T-helper 9 cell (primary cell): ENCODE measurements around the gene FAM168A.

Source experiments
- DNase-seq: peaks from one replicate; pipeline ENCODE4 v3.0.0-alpha.2; 2020
- total RNA-seq, 2 donors: gene quantifications; one replicate each; lab custom pipeline; 2026; lab: John Stamatoyannopoulos, UW

Gene FAM168A, protein sequence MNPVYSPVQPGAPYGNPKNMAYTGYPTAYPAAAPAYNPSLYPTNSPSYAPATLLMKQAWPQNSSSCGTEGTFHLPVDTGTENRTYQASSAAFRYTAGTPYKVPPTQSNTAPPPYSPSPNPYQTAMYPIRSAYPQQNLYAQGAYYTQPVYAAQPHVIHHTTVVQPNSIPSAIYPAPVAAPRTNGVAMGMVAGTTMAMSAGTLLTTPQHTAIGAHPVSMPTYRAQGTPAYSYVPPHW
- 41.5 to 71.3 reads per million in 2 donors for total RNA-seq

DNA sequence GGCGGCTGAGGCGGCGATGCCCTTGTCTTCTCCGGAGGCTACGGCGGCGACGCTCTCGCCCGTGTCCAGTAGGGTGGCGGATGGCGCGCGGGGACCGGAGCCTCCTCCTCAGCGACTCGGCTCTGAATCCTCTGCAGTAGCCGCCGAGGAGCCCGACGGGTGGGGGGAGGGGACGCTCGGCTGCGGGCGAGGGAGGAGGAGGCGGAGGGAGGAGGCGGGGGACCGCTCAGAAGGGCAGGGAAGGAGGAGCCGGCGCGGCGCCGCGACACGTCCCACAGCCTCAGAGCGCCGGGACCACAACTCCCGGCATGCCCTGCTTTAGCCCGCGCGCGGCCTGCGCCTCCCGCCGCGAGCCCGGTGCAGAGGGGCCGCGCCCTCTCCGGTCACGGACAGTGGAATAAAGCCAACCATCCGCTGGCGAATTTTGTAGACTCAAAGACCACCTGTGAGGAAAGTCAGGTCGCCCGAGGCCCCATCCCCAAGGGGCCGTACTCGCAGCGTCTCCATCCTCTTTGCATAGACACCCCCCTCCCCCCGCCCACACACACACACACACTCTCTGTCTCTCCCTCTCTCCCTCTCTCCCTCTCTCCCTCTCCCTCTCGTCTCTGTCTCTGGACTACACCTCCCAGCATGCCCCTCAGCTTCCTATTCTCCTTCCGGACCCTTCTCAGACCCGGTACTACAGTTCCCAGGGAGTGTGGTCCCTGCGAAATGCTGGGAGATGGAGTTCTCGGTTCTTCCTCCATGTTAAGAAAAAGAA is at the start of gene FAM168A:
Gene FAM168A (minus strand): TSS at position 157 of the 763 bp plus-strand sequence. CDS start 129,638 bp downstream, outside the sequence.
- DNase-seq: peak; percentile 91

- DNase-seq: peak; percentile 81
Measured at GRCh38 chr11:73647459-73648100, 49.7 kb upstream of the FAM168A start.

DNA sequence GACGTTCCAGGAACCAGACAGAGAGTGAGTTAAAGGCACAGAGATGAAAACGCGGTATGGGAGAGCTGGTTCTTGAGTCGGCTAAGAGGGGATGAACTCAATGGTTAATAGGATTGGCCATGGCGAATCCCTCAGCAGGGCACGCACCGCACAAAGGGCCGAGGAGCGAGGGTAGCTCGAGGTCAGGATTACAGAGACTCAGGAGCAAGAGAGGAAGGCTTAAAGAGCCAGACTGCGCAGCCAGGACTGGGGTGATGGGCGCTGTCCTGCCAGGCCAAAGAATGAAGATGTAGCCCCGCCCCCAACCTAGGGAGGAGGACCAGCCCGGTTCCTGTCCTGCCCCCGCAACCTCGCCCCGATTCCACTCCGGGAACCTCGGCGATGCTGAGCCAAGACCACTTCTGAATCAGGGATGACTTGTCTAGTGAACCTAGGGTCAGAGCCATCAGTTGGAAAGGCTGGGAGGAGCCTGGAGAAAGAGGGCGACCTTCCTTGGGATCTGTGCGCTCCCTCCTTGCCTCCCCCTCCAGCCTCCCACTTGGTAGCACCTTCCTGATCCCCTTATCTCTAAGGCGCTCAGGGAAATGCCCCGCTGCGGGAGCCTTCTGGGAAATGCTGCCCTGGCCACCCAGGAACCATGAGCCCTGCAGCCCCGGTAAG is 48.2 kb upstream of the FAM168A start, which contains the start of gene PLEKHB1:
Gene PLEKHB1 (plus strand): TSS at position 610 of the 660 bp plus-strand sequence. CDS start 28 bp downstream, at position 638.
- no peak for DNase-seq

DNA sequence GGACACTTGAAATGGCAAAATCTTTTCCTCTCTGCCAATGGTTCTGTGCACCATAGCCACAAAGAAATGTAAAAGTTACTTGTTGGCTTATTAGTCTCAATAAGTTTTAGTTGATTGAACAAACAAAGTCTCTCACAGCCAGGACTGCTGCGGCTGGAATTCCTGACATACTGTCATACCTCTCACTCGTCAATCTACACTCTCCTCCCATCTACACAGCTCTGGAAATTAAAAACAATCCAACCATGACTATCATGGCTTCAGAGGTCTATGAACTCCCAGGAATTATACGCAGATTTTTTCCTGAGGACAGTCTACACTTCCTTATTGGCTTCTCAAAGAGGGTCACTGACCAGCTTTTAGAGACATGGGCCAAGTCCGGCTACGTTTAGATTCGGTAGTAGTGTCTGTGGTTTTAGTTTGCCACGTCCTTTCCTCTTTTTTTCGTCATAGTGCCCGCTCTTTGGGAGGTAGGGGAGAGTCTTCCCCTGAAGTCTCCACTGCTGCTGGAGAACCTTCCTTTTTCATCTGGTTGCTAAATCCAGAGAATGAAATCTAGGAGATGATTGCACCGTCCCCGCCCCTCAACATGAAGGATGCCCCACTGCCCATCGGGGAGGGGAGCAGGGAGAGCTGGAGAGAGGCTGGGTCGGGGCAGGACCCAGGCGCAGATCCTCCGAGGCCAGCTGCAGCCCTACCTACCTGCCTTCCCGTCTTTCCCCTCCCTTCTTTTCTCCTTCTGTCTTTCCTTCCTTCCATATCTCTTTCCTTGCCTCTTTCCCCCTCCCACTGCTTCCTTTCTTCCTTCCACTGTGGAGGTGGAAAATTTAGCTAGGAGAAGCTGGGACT is 47.4 kb upstream of the FAM168A start:
- no peak for DNase-seq

- DNase-seq: no peak
Measured at GRCh38 chr11:73641668-73642067, 43.8 kb upstream of the FAM168A start.

DNA sequence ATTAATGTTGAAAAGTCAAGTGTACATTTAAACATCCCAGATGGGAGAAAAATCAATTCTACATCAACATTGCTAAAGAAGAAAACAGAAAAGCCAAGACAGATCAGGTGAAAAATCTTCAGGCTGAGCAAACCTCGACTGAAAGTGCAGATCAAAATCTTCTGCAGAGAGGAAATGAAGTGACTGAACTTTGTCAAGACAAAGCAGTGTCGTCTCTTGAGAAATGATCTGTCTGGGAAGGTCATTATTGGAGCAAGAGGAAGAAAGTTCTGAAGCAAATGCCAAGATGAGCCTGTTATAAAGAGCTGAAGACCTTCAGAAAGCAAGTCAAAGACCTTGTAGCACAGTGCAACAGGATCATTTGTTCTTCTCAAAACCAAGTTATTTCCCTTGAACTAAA is 42.7 kb upstream of the FAM168A start:
- DNase-seq: no peak

DNA sequence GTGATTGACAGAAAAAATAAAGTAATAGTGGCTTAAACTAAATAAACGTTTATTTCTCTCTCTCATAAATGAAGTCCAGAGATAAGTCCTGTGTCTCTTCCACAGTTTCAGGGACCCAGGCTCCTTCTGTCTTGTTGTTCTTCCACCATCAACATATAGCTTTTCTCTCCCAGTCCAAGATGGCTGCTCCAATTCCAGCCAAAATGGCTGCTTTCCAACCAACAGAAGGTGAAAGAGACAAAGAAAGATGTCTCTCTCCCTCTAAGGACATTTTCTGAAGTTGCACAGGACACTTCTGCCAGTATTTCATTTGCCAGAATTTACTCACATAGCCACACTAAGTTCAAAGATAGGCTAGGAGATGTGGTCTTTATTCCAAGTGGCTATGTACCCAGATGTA is 39.1 kb upstream of the FAM168A start:
- no peak for DNase-seq

- no peak for DNase-seq
Measured at GRCh38 chr11:73636249-73636648, 38.3 kb upstream of the FAM168A start.

GRCh38 chr11:73635721-73636120 is 37.8 kb upstream of the FAM168A start:
- DNase-seq: no peak

DNA sequence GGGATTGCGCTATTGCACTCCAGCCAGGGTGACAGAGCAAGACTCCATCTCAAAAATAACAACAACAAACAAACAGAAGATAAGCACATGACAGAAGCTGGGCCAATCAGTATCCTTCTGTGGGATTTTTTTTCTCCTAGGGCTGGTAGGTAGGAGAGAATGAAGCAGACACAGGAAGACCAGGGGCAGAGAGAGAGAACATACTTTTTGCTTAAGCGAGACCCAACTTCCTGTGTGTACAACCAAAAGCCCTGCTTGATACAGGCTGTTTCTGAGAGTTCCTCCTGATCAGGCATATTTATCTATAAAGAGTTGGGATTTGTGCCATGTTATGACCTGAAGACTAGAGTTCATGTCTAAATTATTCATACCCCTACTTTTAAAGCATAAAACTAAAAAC is 36.1 kb upstream of the FAM168A start:
- no peak for DNase-seq

GRCh38 chr11:73632996-73633395 is 35.1 kb upstream of the FAM168A start:
- no peak for DNase-seq

- DNase-seq: no peak
Measured at GRCh38 chr11:73629907-73630306, 32.0 kb upstream of the FAM168A start.

DNA sequence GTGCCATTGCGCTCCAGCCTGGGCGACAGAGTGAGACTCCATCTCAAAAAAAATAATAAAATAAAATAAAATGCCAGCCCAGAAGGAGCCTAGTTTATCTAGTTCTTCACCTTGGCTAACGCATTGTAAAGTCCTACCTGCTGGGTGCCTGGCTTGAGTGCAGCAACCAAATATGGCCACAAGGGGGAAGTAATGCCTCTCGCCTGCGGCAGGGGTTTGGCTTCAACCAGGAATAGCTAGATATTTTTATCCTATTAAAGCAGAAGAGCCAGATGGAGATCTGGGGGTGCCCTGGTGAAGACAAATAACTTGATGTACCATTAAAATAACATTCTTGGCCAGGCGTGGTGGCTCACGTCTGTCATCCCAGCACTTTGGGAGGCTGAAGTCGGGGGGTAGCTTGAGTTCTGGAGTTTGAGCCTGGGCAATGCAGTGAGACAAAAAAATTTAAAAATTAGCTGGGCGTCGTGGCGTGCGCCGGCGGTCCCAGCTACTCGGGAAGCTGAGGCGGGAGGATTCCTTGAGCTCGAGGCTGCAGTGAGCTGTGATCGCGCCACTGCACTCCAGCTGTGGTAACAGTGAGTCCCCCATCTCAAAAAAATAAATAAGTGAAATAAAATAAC is 27.9 kb upstream of the FAM168A start:
- peak; percentile 50 for DNase-seq

DNA sequence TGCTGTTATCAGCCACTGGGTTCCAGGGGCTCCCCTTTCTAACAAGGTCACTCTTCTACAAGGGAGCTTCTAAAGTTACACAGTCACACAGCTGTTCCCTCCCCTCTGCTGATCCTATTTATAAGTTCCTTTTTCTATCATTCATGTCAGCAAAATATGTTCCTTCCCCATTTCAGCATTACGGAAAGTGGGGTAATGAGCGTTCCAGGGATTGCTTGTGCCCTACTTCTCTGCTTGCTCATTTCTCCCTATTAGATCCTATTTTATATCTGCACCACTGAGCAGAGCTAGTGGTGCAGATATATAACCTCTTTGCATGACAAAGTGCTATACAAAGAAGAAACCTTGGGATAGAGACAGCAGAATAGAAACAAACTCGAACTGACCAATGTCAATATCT is 25.8 kb upstream of the FAM168A start:
- DNase-seq: no peak

DNA sequence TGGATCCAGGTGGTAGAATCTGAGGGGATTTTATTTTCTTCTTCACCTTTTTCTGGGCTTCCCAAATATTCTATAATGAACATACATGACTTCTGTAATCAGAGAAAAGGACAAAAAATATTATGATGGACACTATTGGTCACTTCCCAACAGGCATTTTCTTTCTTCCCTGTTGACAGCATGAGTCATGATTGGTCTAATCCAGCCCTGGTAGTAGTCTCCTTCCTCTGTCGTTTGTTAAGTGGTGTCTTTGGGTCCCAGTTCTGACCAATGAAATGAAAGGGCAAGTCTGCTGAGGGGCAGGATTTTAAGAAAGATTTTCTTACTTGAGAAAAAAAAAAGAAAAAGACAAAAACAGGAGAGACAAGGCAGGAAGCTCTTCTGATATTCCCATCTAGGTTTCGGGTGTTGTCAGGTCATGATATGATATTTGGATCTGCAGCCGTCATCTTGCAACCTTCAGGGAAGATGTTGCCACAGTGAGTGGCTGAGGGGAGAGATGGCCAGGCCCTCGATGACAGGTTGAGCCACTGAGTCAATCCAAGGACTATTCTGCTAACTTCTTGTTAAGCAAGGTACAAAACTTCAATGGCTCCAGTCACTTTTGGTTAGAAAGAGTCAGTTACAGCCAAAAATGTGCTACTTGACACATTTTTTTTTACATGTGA is 25.1 kb upstream of the FAM168A start:
- no peak for DNase-seq

- no peak for DNase-seq
Measured at GRCh38 chr11:73614591-73614990, 16.7 kb upstream of the FAM168A start.

DNA sequence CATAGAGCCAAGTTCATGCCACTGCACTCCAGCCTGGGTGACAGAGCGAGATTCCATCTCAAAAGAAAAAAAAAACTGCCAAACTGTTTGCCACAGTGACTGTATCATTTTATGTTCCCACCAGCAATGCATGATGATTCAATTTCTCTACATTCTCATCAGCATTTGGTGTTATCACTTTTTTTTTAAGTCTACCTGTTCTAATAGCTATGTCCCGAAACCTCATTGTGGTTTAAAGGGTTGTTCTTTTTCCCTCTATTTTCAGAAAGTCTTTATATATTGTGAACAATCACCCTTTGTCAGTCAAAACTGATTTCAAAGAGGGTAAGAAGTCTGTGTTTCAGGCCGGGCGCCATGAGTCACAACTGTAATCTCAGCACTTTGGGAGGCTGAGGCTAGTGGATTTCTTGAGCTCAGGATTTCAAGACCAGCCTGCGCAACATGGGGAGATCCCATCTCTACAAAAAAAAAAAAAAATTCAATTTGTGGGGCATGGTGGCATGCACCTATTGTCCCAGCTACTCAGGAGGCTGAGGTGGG is 14.8 kb upstream of the FAM168A start:
- DNase-seq: no peak

DNA sequence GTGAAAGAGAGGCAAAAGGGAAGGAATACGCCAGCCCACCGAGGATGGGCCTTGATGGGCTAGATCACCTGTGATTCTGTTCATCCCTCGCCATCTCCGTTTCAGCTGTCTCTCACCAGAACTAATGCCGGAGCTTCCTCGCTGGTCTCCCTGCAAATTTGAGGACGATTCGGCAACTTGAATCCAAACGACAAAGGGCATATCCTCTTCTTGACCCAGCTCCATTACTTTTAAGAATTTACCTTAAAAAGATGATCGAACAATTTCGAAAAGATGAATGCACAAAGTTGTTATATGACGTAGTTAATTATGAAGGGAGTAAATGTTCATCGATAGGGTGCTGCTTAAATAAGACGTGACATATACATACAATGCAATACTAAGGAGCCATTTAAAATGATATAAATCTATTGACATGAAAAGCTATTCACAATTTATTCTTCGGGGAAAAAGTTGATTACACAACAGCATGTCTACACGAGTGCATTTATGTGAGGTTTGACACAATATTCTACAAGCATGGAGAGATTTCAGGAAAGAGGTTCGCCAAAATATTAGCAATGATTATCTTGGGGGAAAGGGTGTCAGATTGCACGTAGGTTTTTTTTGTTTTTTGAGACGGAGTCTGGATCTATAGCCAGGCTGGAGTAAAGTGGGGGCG is 937 bp upstream of the FAM168A start:
- DNase-seq: no peak

DNA sequence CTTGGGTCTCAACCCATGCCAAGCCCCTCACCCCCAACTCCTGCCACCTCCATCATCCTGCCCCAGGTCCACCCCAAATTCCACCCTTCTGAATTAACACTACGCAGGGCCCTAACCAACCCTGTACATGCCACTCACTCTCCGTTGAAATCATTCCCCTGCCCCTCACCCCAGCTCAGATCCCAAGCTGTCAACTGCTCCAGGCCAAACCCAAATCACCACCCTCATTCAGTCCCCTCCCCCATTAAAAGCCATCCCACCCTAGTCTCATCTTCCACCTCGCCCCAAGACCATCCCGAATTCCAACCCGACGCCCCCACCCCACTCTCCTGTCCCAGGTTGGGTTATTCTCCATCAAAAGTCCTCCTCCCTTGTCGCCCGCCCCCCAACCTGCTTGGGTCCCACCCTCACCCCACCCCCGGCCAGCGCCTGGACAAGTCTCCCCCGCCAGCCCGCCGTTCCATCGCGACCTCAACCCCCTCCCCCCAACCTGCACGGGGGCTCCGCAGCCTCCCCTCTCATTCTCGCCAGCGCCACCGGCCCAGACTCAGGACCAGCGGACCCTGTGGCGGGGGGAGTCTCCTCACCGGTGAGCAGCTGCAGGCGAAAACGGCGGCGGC is 466 bp downstream of the FAM168A start:
- DNase-seq: no peak

GRCh38 chr11:73596547-73596946 is 1.4 kb downstream of the FAM168A start:
- no peak for DNase-seq
